H9 (cell line): ENCODE data around the gene JAKMIP1. TPM values are rescaled to one million over a fixed set of nuclear protein-coding genes. Genes with fewer than 3 reads are reported as not detected.

Source experiments
- DNase-seq: peaks from one replicate; pipeline ENCODE4 v3.0.0-alpha.2; 2017
- H2AFZ ChIP-seq: one replicate; pipeline ENCODE4 v1.6.1; 2013; ENCODE audit warnings: mild to moderate bottlenecking, low read length, control low read depth, moderate library complexity
- H2AK5ac ChIP-seq: 2 replicates; pipeline ENCODE4 v1.6.1; 2013; ENCODE audit warnings: low read length, control low read depth, mixed read lengths; ENCODE audit not compliant: insufficient read length
- H2BK120ac ChIP-seq: one replicate; pipeline ENCODE4 v1.6.1; 2013; ENCODE audit warnings: low read depth, mild to moderate bottlenecking, low read length, control low read depth, inconsistent platforms; ENCODE audit not compliant: poor library complexity, severe bottlenecking
- H2BK12ac ChIP-seq: 2 replicates; pipeline ENCODE4 v1.6.1; 2013; ENCODE audit warnings: low read length, control low read depth, mixed read lengths, low read depth; ENCODE audit not compliant: insufficient read length
- H2BK15ac ChIP-seq: 2 replicates; pipeline ENCODE4 v1.6.1; 2013; ENCODE audit warnings: low read depth, low read length, control low read depth
- H2BK20ac ChIP-seq: one replicate; pipeline ENCODE4 v1.6.1; 2013; ENCODE audit warnings: low read depth, mild to moderate bottlenecking, low read length, control low read depth, inconsistent platforms; ENCODE audit not compliant: poor library complexity, severe bottlenecking
- H2BK5ac ChIP-seq: 2 replicates; pipeline ENCODE4 v1.6.1; 2013; ENCODE audit warnings: low read length, control low read depth, mixed read lengths; ENCODE audit not compliant: insufficient read length
- H3K14ac ChIP-seq: 2 replicates; pipeline ENCODE4 v1.6.1; 2013; ENCODE audit warnings: low read length, control low read depth; ENCODE audit not compliant: insufficient read depth
- H3K18ac ChIP-seq: 2 replicates; pipeline ENCODE4 v1.6.1; 2013; ENCODE audit warnings: low read depth, mild to moderate bottlenecking, mixed read lengths, low read length, control low read depth; ENCODE audit not compliant: insufficient read length
- H3K23ac ChIP-seq: 2 replicates; pipeline ENCODE4 v1.6.1; 2013; ENCODE audit warnings: low read length, control low read depth, mixed read lengths, low read depth; ENCODE audit not compliant: insufficient read length
- H3K23me2 ChIP-seq: 2 replicates; pipeline ENCODE4 v1.6.1; 2013; ENCODE audit warnings: low read depth, mild to moderate bottlenecking, mixed read lengths, low read length, control low read depth; ENCODE audit not compliant: insufficient read length, poor library complexity, severe bottlenecking
- H3K27ac ChIP-seq: 2 replicates; pipeline ENCODE4 v1.5.1; 2013; ENCODE audit warnings: low read length, control low read depth, mixed read lengths, low read depth; ENCODE audit not compliant: insufficient read length
- H3K27me3 ChIP-seq: 2 replicates; pipeline ENCODE4 v1.6.1; 2013; ENCODE audit warnings: low read length, control low read depth, inconsistent platforms; ENCODE audit not compliant: insufficient read depth
- H3K4ac ChIP-seq: 2 replicates; pipeline ENCODE4 v1.6.1; 2013; ENCODE audit warnings: low read depth, mild to moderate bottlenecking, control low read depth, inconsistent platforms, low read length, moderate library complexity
- H3K4me1 ChIP-seq: 2 replicates; pipeline ENCODE4 v1.6.1; 2013; ENCODE audit warnings: low read length, control low read depth, inconsistent platforms; ENCODE audit not compliant: insufficient read depth
- H3K4me2 ChIP-seq: 2 replicates; pipeline ENCODE4 v1.6.1; 2013; ENCODE audit warnings: low read length, control low read depth, mixed read lengths; ENCODE audit not compliant: insufficient read length, insufficient read depth
- H3K56ac ChIP-seq: 2 replicates; pipeline ENCODE4 v1.6.1; 2013; ENCODE audit warnings: low read depth, mild to moderate bottlenecking, mixed read lengths, low read length, control low read depth; ENCODE audit not compliant: insufficient read length
- H3K79me1 ChIP-seq: 2 replicates; pipeline ENCODE4 v1.6.1; 2013; ENCODE audit warnings: low read depth, mild to moderate bottlenecking, moderate library complexity, low read length, control low read depth, inconsistent platforms; ENCODE audit not compliant: insufficient read depth, poor library complexity, severe bottlenecking
- H3K79me2 ChIP-seq: 2 replicates; pipeline ENCODE4 v1.6.1; 2013; ENCODE audit warnings: low read length, control low read depth, inconsistent platforms; ENCODE audit not compliant: insufficient read depth
- H3K9ac ChIP-seq: 2 replicates; pipeline ENCODE4 v1.6.1; 2013; ENCODE audit warnings: low read length, control low read depth, mixed read lengths; ENCODE audit not compliant: insufficient read length; ENCODE audit errors: extremely low read depth
- H3K9me3 ChIP-seq: one replicate; pipeline ENCODE4 v1.6.1; 2013; ENCODE audit warnings: low read depth, low read length, inconsistent platforms; ENCODE audit not compliant: control insufficient read depth
- H3T11ph ChIP-seq: one replicate; pipeline ENCODE4 v1.6.1; 2013; ENCODE audit warnings: mild to moderate bottlenecking, low read length, control low read depth, inconsistent platforms
- H4K20me1 ChIP-seq: one replicate; pipeline ENCODE4 v1.6.1; 2013; ENCODE audit not compliant: control insufficient read depth, insufficient read length, insufficient read depth
- H4K5ac ChIP-seq: 2 replicates; pipeline ENCODE4 v1.6.1; 2013; ENCODE audit warnings: low read depth, mild to moderate bottlenecking, mixed read lengths, low read length, control low read depth; ENCODE audit not compliant: insufficient read length
- H4K8ac ChIP-seq: replicated peaks from 2 replicates; pipeline ENCODE4 v1.6.1; 2013; ENCODE audit warnings: low read length, control low read depth, mixed read lengths, low read depth; ENCODE audit not compliant: insufficient read length
- H4K91ac ChIP-seq: 2 replicates; pipeline ENCODE4 v1.6.1; 2013; ENCODE audit warnings: low read depth, mild to moderate bottlenecking, moderate library complexity, mixed read lengths, low read length, control low read depth; ENCODE audit not compliant: insufficient read length
- H3K27ac Mint-ChIP-seq, 3 experiments: 2 replicates in 2 of 3; 3 replicates in 1 of 3; pipeline ENCODE4 v1.8.0; 2020 to 2021; ENCODE audit warnings: mixed read lengths in 3 of 3, mild to moderate bottlenecking in 1 of 3, moderate library complexity in 1 of 3
- H3K27me3 Mint-ChIP-seq: 2 replicates; pipeline ENCODE4 v1.8.0; 2021; ENCODE audit warnings: low read depth, mild to moderate bottlenecking, moderate library complexity, mixed read lengths
- H3K36me3 Mint-ChIP-seq, 3 experiments: 2 replicates in 2 of 3; 3 replicates in 1 of 3; pipeline ENCODE4 v1.8.0; 2020 to 2021; ENCODE audit warnings: low read depth in 3 of 3, mixed read lengths in 3 of 3; ENCODE audit not compliant: insufficient read depth in 1 of 3
- H3K4me1 Mint-ChIP-seq, 2 experiments: 2 replicates each; pipeline ENCODE4 v1.8.0; 2020; ENCODE audit warnings: mixed read lengths in 2 of 2
- H3K4me3 Mint-ChIP-seq, 2 experiments: 2 replicates in 1 of 2; 3 replicates in 1 of 2; pipeline ENCODE4 v1.8.0; 2020 to 2021; ENCODE audit warnings: mild to moderate bottlenecking in 2 of 2, mixed read lengths in 2 of 2, moderate library complexity in 1 of 2
- H3K9me3 Mint-ChIP-seq, 2 experiments: 2 replicates in 1 of 2; 3 replicates in 1 of 2; pipeline ENCODE4 v1.8.0; 2020; ENCODE audit warnings: mild to moderate bottlenecking in 2 of 2, mixed read lengths in 2 of 2, moderate library complexity in 1 of 2
- whole genome bisulfite sequencing: extraction: QIAGEN DNeasy Blood & Tissue Kit; methylation state at CpG from one replicate; pipeline ENCODE4 v1.1.7; 2013; ENCODE audit warnings: missing lambda C conversion rate, low lambda C conversion rate, mixed read lengths; ENCODE audit not compliant: insufficient read length; ENCODE audit errors: extremely low coverage; 5-methylcytosine and 5-hydroxymethylcytosine counted together
- total RNA-seq: library from RNA; stranded (reverse); gene quantifications from 2 replicates; pipeline ENCODE4 v1.2.1, GENCODE V29; 2021
- TF ChIP-seq, protein P1 (sequence below): fragments of 200-600 bp; sonication (generic); conservative IDR thresholded peaks from 3 replicates; pipeline ENCODE4 v1.8.0; 2021; ENCODE audit warnings: antibody characterized with exemption, mild to moderate bottlenecking

JAKMIP1 gene
- total RNA-seq, 1 experiment from 2014 or later, result 1.5 TPM

DNA sequence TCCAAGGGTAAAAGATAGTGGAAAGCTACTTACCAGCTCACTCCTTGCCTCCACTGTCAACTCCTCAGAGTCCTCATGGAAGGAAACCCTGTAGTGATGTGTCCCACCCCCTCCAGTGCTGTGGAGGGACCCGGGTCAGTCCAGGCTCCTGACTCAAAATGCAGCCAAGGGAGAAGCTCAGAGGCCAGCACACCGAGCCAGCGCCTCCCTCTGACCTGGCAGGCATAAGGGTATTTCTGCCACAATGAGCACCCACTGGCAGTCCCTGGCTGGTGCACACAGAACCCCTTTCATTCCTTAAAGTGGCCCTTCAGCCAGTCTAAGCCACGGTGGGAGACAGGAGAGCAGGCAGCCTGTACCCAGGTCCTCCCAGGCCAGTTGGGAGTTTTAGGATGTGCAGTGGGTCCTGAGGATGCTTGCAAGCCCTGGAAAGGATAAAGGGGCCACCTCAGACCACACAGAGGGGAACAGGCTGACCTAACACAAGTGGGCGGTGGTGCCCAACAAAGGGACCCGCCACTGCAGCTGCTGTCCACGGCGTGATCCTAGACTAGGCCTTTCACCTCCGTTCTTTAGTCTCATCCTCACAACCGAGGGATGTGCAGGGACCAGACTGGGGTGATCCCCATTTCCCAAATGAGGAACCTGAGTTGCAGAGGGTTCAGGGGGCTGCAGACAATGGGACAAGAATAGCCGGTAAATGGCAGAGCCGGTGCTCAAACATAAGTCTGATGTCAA is 5.7 kb downstream of the JAKMIP1 start:
- Histone ChIP-seq H2AFZ (no peak overlapping the region), H2BK5ac (no peak overlapping the region), H4K91ac (no peak overlapping the region), H3K14ac (no peak overlapping the region), H3K79me1 (no peaks in the 10 kb centered on the region), H4K20me1 (no peaks in the 10 kb centered on the region), H3K23ac (no peak overlapping the region), H3K56ac (no peak overlapping the region), H3K18ac (no peak overlapping the region), H3T11ph (no peak overlapping the region), H3K4ac (no peak overlapping the region), H2BK20ac (no peak overlapping the region), H2AK5ac (no peak overlapping the region), H3K79me2 (no peaks in the 10 kb centered on the region), H2BK15ac (no peak overlapping the region), H2BK120ac (no peak overlapping the region), H3K23me2 (peaks cover 7% of the 10 kb centered on the region), H4K8ac (no peak overlapping the region), H3K4me2 (no peak overlapping the region), H2BK12ac (no peak overlapping the region), H3K4me1 (peaks cover 8% of the 10 kb centered on the region; the same call in 1 of the 2 replicates), H4K5ac (no peak overlapping the region), H3K9ac (no peak overlapping the region), H3K27ac (no peak overlapping the region), H3K9me3 (no peaks in the 10 kb centered on the region), H3K27me3 (no peaks in the 10 kb centered on the region)
- no peaks in the 10 kb centered on the region; a peak in 3 of 7 replicates for H3K36me3 Mint-ChIP-seq
- no peak overlapping the region for H3K4me3 Mint-ChIP-seq
- no peak overlapping the region; a peak in 1 of 7 replicates for H3K27ac Mint-ChIP-seq
- H3K27me3 Mint-ChIP-seq, result peaks cover 28% of the 10 kb centered on the region
- no peaks in the 10 kb centered on the region for H3K9me3 Mint-ChIP-seq
- TF ChIP-seq, protein P1, sequence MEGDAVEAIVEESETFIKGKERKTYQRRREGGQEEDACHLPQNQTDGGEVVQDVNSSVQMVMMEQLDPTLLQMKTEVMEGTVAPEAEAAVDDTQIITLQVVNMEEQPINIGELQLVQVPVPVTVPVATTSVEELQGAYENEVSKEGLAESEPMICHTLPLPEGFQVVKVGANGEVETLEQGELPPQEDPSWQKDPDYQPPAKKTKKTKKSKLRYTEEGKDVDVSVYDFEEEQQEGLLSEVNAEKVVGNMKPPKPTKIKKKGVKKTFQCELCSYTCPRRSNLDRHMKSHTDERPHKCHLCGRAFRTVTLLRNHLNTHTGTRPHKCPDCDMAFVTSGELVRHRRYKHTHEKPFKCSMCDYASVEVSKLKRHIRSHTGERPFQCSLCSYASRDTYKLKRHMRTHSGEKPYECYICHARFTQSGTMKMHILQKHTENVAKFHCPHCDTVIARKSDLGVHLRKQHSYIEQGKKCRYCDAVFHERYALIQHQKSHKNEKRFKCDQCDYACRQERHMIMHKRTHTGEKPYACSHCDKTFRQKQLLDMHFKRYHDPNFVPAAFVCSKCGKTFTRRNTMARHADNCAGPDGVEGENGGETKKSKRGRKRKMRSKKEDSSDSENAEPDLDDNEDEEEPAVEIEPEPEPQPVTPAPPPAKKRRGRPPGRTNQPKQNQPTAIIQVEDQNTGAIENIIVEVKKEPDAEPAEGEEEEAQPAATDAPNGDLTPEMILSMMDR, result no peak
- no peak for DNase-seq
- H3K4me1 Mint-ChIP-seq, result peaks cover 45 to 47% of the 10 kb centered on the region in 2 experiments
- no CpG with 5 or more reads among the region's 12 CpGs for WGBS
